ENCODE data around the gene NPPB. TPM values are rescaled to one million over a fixed set of nuclear protein-coding genes. Genes with fewer than 3 reads are reported as not detected.

The NPPB gene
- not detected in 2 replicates for total RNA-seq

GRCh38 chr1:11858613-11858967 lies at the start of gene NPPB:
TSS of gene NPPB (minus strand) at chr1:11858945. CDS start at chr1:11858833, 112 bp downstream.
- H3K4me1 ChIP-seq (ENCODE audit: insufficient read depth, low read length) = no peaks in the 10 kb centered on the region
- H3K27me3 ChIP-seq (ENCODE audit: insufficient read depth, low read length) = peaks cover 37% of the 10 kb centered on the region
- no peak within 1 kb of the TSS for H2AFZ ChIP-seq (ENCODE audit: low read length)
- peak; percentile 31 for DNase-seq (ENCODE audit: insufficient read length, low spot score, missing footprints)
- H3K79me2 ChIP-seq (ENCODE audit: insufficient read depth, low read length) = no peaks in the 10 kb centered on the region
- peaks cover 2% of the 10 kb centered on the region for H4K20me1 ChIP-seq (ENCODE audit: insufficient read depth, low read length)
- H3K4me2 ChIP-seq (ENCODE audit: insufficient read depth, low read length) = no peak within 1 kb of the TSS
- H3K27ac ChIP-seq (ENCODE audit: low read depth, low read length) = no peak within 1 kb of the TSS
- no peak within 1 kb of the TSS for H3K4me3 ChIP-seq (ENCODE audit: insufficient read depth, low read length)
- TF ChIP-seq CTCF (IDR thresholded peaks at IDR 0.05; ENCODE audit: extremely low read depth, low read depth, low read length) = no peak
- H3K9me3 ChIP-seq (ENCODE audit: low read depth, low read length) = no peaks in the 10 kb centered on the region
- H3K36me3 ChIP-seq (ENCODE audit: insufficient read depth, low read length) = no peaks in the 10 kb centered on the region

GRCh38 chr1:11908095-11908675 lies 49.4 kb upstream of the NPPB start:
- peak overlapping the region; percentile 87 for H3K4me2 ChIP-seq (ENCODE audit: insufficient read depth, low read length)
- H3K27ac ChIP-seq (ENCODE audit: low read depth, low read length) = peak overlapping the region; percentile 99
- H3K4me1 ChIP-seq (ENCODE audit: insufficient read depth, low read length) = peaks cover 8% of the 10 kb centered on the region
- peak overlapping the region; percentile 5 for H2AFZ ChIP-seq (ENCODE audit: low read length)
- TF ChIP-seq CTCF (IDR thresholded peaks at IDR 0.05; ENCODE audit: extremely low read depth, low read depth, low read length) = no peak
- no peaks in the 10 kb centered on the region for H4K20me1 ChIP-seq (ENCODE audit: insufficient read depth, low read length)
- no peaks in the 10 kb centered on the region for H3K79me2 ChIP-seq (ENCODE audit: insufficient read depth, low read length)
- H3K36me3 ChIP-seq (ENCODE audit: insufficient read depth, low read length) = no peaks in the 10 kb centered on the region
- DNase-seq (ENCODE audit: insufficient read length, low spot score, missing footprints) = peak; percentile 94
- no peaks in the 10 kb centered on the region for H3K27me3 ChIP-seq (ENCODE audit: insufficient read depth, low read length)
- no peaks in the 10 kb centered on the region for H3K9me3 ChIP-seq (ENCODE audit: low read depth, low read length)
- H3K4me3 ChIP-seq (ENCODE audit: insufficient read depth, low read length) = peak overlapping the region; percentile 72

- Histone ChIP-seq H3K27me3 (ENCODE audit: insufficient read depth, low read length) (no peaks in the 10 kb centered on the region), H3K36me3 (ENCODE audit: insufficient read depth, low read length) (no peaks in the 10 kb centered on the region), H3K4me2 (ENCODE audit: insufficient read depth, low read length) (peak overlapping the region; percentile 70), H4K20me1 (ENCODE audit: insufficient read depth, low read length) (no peaks in the 10 kb centered on the region), H3K4me1 (ENCODE audit: insufficient read depth, low read length) (peaks cover 8% of the 10 kb centered on the region), H3K27ac (ENCODE audit: low read depth, low read length) (peak overlapping the region; percentile 99), H3K79me2 (ENCODE audit: insufficient read depth, low read length) (no peaks in the 10 kb centered on the region), H2AFZ (ENCODE audit: low read length) (peak overlapping the region; percentile 5), H3K9me3 (ENCODE audit: low read depth, low read length) (no peaks in the 10 kb centered on the region), H3K4me3 (ENCODE audit: insufficient read depth, low read length) (no peak overlapping the region)
- TF ChIP-seq CTCF (IDR thresholded peaks at IDR 0.05; ENCODE audit: extremely low read depth, low read depth, low read length) = peak; percentile 87
- peak; percentile 94 for DNase-seq (ENCODE audit: insufficient read length, low spot score, missing footprints)
Observed at GRCh38 chr1:11907275-11908094, 48.7 kb upstream of the NPPB start.

- Histone ChIP-seq H3K36me3 (ENCODE audit: insufficient read depth, low read length) (no peaks in the 10 kb centered on the region), H4K20me1 (ENCODE audit: insufficient read depth, low read length) (no peaks in the 10 kb centered on the region)
- DNase-seq (ENCODE audit: insufficient read length, low spot score, missing footprints) = no peak
Observed at GRCh38 chr1:11906870-11907269, 48.1 kb upstream of the NPPB start.

More at GRCh38 chr1:11906870-11907269, 48.1 kb upstream of the NPPB start:
- Histone ChIP-seq H2AFZ (ENCODE audit: low read length) (no peak overlapping the region), H3K27me3 (ENCODE audit: insufficient read depth, low read length) (peaks cover 4% of the 10 kb centered on the region), H3K27ac (ENCODE audit: low read depth, low read length) (no peak overlapping the region), H3K9me3 (ENCODE audit: low read depth, low read length) (no peaks in the 10 kb centered on the region), H3K79me2 (ENCODE audit: insufficient read depth, low read length) (no peaks in the 10 kb centered on the region), H3K4me1 (ENCODE audit: insufficient read depth, low read length) (peaks cover 8% of the 10 kb centered on the region), H3K4me3 (ENCODE audit: insufficient read depth, low read length) (no peak overlapping the region), H3K4me2 (ENCODE audit: insufficient read depth, low read length) (no peak overlapping the region)
- TF ChIP-seq CTCF (IDR thresholded peaks at IDR 0.05; ENCODE audit: extremely low read depth, low read depth, low read length) = no peak

Measured in osteoblast (primary cell).